ENCODE data around the gene SHISA8.

DNA sequence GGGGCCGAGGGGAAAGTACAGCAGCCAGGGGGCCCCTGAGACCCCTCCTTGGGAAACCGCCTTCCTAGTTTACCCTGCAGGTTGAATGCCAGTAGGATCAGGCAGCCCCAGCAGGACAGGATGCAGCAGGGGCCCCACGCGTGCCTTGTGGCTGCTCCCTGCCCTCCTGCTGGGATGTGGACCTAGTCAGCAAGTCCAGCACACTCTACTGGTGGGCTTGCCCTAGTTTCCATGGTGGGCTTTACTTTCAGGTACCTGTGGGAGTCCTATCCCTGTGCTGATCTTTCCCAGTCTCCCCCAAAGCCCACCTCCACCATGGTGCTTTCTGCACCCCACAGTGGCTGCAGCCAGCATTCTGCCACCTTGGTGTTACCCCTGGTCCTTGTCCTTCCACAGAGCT, 22.2 kb downstream of the SHISA8 start:
- TF ChIP-seq EZH2 (IDR thresholded peaks at IDR 0.05; ENCODE audit: borderline replicate concordance, low read length): no peak
- TF ChIP-seq, protein P1, sequence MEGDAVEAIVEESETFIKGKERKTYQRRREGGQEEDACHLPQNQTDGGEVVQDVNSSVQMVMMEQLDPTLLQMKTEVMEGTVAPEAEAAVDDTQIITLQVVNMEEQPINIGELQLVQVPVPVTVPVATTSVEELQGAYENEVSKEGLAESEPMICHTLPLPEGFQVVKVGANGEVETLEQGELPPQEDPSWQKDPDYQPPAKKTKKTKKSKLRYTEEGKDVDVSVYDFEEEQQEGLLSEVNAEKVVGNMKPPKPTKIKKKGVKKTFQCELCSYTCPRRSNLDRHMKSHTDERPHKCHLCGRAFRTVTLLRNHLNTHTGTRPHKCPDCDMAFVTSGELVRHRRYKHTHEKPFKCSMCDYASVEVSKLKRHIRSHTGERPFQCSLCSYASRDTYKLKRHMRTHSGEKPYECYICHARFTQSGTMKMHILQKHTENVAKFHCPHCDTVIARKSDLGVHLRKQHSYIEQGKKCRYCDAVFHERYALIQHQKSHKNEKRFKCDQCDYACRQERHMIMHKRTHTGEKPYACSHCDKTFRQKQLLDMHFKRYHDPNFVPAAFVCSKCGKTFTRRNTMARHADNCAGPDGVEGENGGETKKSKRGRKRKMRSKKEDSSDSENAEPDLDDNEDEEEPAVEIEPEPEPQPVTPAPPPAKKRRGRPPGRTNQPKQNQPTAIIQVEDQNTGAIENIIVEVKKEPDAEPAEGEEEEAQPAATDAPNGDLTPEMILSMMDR (IDR thresholded peaks at IDR 0.05; ENCODE audit: low read length): no peak

Measured in OCI-LY1 (cell line).